HepG2 (cell line): ENCODE data around the gene L3MBTL4. TPM values are rescaled to one million over a fixed set of nuclear protein-coding genes. Genes with fewer than 3 reads are reported as not detected.

Experiments used
- ATAC-seq: fragments of 200-7000 bp; cut with Tn5 transposase; 3 replicates; pipeline ENCODE4 v1.9.1; 2020; ENCODE audit warnings: mild to moderate bottlenecking, moderate library complexity
- BruUV-seq: library from RNA; stranded (reverse); fragments of 400-500 nt; replicated peaks from 2 replicates; lab custom pipeline; 2021; lab: Mats Ljungman, UMichigan
- CTCF ChIA-PET: fragments of 300-600 bp; formaldehyde crosslinking; extraction: SDS; loops from one replicate; lab custom pipeline; 2021; ENCODE audit warnings: low total read pairs, inconsistent platforms, low intra/inter-chr PET ratio; lab: Yijun Ruan, JAX
- POLR2A ChIA-PET: fragments of 350-600 bp; sonication (Branson Sonifier 250); formaldehyde crosslinking; loops from one replicate; lab custom pipeline; 2020; ENCODE audit warnings: antibody characterized with exemption, inconsistent platforms; lab: Yijun Ruan, JAX
- DNase-seq: peaks from one replicate; pipeline ENCODE4 v3.0.0-alpha.2; 2015; ENCODE audit warnings: low spot score
- FAIRE-seq: peaks from 3 replicates; lab custom pipeline; 2011; peaks lifted over from hg19 to GRCh38; lab: Jason Lieb, UNC
- H2AFZ ChIP-seq: one replicate; pipeline ENCODE4 v1.6.1; 2011; ENCODE audit warnings: low read length, inconsistent platforms
- H3K27ac ChIP-seq: fragments of 300-600 bp; 3 replicates; pipeline ENCODE4 v1.8.0; 2011; ENCODE audit warnings: mixed run types, mild to moderate bottlenecking, mixed read lengths, low read length, inconsistent platforms; ENCODE audit not compliant: insufficient read depth; ENCODE audit errors: extremely low read length
- H3K27me3 ChIP-seq, 2 experiments: fragments of 200-600 bp in 1 of 2; 2 replicates in 1 of 2; 3 replicates in 1 of 2; pipeline versions ENCODE4 v1.6.0 to v1.8.0; 2011; ENCODE audit warnings: low read length in 2 of 2, mild to moderate bottlenecking in 2 of 2, moderate library complexity in 2 of 2, inconsistent platforms in 1 of 2; ENCODE audit not compliant: insufficient read depth in 2 of 2, control insufficient read depth in 1 of 2
- H3K36me3 ChIP-seq, 2 experiments: fragments of 200-600 bp in 1 of 2; replicated peaks in 1 of 2; 2 replicates in 1 of 2; 3 replicates in 1 of 2; pipeline versions ENCODE4 v1.5.1 to v1.8.0; 2011; ENCODE audit warnings: low read length in 2 of 2, inconsistent platforms in 1 of 2; ENCODE audit not compliant: insufficient read depth in 2 of 2, control insufficient read depth in 1 of 2
- H3K4me1 ChIP-seq: 2 replicates; pipeline ENCODE4 v1.5.1; 2012; ENCODE audit warnings: low read length, inconsistent platforms; ENCODE audit not compliant: insufficient read depth
- H3K4me2 ChIP-seq: 2 replicates; pipeline ENCODE4 v1.6.0; 2011; ENCODE audit warnings: low read depth, low read length, inconsistent platforms
- H3K4me3 ChIP-seq, 3 experiments: fragments of 200-600 bp in 1 of 3; sonication (generic), shearing (Covaris generic) in 1 of 3; replicated peaks in 1 of 3; 2 replicates each; pipeline ENCODE4 v1.5.1; 2011 to 2016; ENCODE audit warnings: low read length in 3 of 3, inconsistent platforms in 2 of 3, low read depth in 2 of 3, mild to moderate bottlenecking in 2 of 3, control low read depth in 1 of 3, mixed read lengths in 1 of 3; ENCODE audit not compliant: insufficient read depth in 1 of 3
- H3K79me2 ChIP-seq: one replicate; pipeline ENCODE4 v1.6.1; 2011; ENCODE audit warnings: low read length, inconsistent platforms; ENCODE audit not compliant: insufficient read depth
- H3K9ac ChIP-seq: 2 replicates; pipeline ENCODE4 v1.6.0; 2011; ENCODE audit warnings: mild to moderate bottlenecking, low read depth, low read length, inconsistent platforms; ENCODE audit not compliant: insufficient read depth
- H3K9me3 ChIP-seq: 2 replicates; pipeline ENCODE4 v1.5.1; 2012; ENCODE audit warnings: mild to moderate bottlenecking, low read length
- H4K20me1 ChIP-seq: 2 replicates; pipeline ENCODE4 v1.6.0; 2011; ENCODE audit warnings: inconsistent platforms, mild to moderate bottlenecking, low read length, moderate library complexity; ENCODE audit not compliant: insufficient read depth
- ARNT2 ChIP-seq: sonication (generic); formaldehyde crosslinking; IDR thresholded peaks from 2 replicates; pipeline ENCODE4 v1.8.0; 2022; ENCODE audit warnings: mild to moderate bottlenecking, low read depth, missing genetic modification reagents, moderate library complexity
- MAFF ChIP-seq: IDR thresholded peaks from 2 replicates; pipeline ENCODE4 v1.6.1; 2011; ENCODE audit warnings: low read depth, low read length, improper control_type of control experiment
- MAFK ChIP-seq, 2 experiments: IDR thresholded peaks in 1 of 2; conservative IDR thresholded peaks in 1 of 2; 2 replicates each; pipeline ENCODE4 v1.6.1; 2011; ENCODE audit warnings: improper control_type of control experiment in 2 of 2, low read length in 2 of 2
- MATR3 ChIP-seq: sonication (generic); formaldehyde crosslinking; IDR thresholded peaks from 2 replicates; pipeline ENCODE4 v1.4.0; 2020; ENCODE audit warnings: missing genetic modification reagents
- PAX8 ChIP-seq: sonication (generic); formaldehyde crosslinking; IDR thresholded peaks from 2 replicates; pipeline ENCODE4 v1.8.0; 2022; ENCODE audit warnings: mild to moderate bottlenecking, missing genetic modification reagents, borderline replicate concordance
- REST ChIP-seq, 2 experiments: IDR thresholded peaks; 2 replicates each; pipeline ENCODE4 v1.6.1; 2011 to 2012; ENCODE audit warnings: low read length in 2 of 2, borderline replicate concordance in 1 of 2, low read depth in 1 of 2, mild to moderate bottlenecking in 1 of 2, moderate library complexity in 1 of 2
- SIX4 ChIP-seq: sonication (generic); formaldehyde crosslinking; IDR thresholded peaks from 2 replicates; pipeline ENCODE4 v1.4.0; 2020; ENCODE audit warnings: missing genetic modification reagents
- SP140L ChIP-seq: sonication (generic); formaldehyde crosslinking; IDR thresholded peaks from 2 replicates; pipeline ENCODE4 v1.4.0; 2020; ENCODE audit warnings: missing genetic modification reagents, borderline replicate concordance
- XRCC5 ChIP-seq: fragments of 200-400 bp; formaldehyde crosslinking; optimal IDR thresholded peaks from 2 replicates; pipeline ENCODE3; 2017; ENCODE audit warnings: mild to moderate bottlenecking, low read length
- ZNF572 ChIP-seq: sonication (generic); formaldehyde crosslinking; IDR thresholded peaks from 2 replicates; pipeline ENCODE4 v1.5.1; 2020; ENCODE audit warnings: mild to moderate bottlenecking, missing genetic modification reagents
- WGBS: methylation state at CpG from one replicate; pipeline ENCODE4 v1.1.6; 2017; ENCODE audit warnings: low lambda C conversion rate; 5-methylcytosine and 5-hydroxymethylcytosine counted together
- in situ Hi-C: cut with HindIII; loops from 2 replicates; pipeline ENCODE4 v1.10.0; 2017; ENCODE audit warnings: low pct_unique_long_range_greater_than_20kb; ENCODE audit not compliant: extremely low pct_ligation_motif_present
- intact Hi-C: fragments of 100-400 bp; cut with micrococcal nuclease; formaldehyde crosslinking; loops from one replicate; pipeline ENCODE4 v1.10.0; 2022; ENCODE audit not compliant: unreplicated experiment
- polyA plus RNA-seq, 8 experiments: library from polyadenylated mRNA; depleted of rRNA in 3 of 8; stranded (reverse) in 7 of 8; unstranded in 1 of 8; fragments of >200 nt; fragmentation: Illumina TruSeq in 4 of 8; extraction: Trizol in 4 of 8; gene quantifications; 2 replicates each; pipeline versions ENCODE4 v1.2.1 to v1.2.3, GENCODE V29; 2011 to 2016; ENCODE audit warnings: low read depth in 4 of 8, missing spikeins in 1 of 8, mixed read lengths in 1 of 8; ENCODE audit not compliant: insufficient read depth in 1 of 8
- total RNA-seq, 5 experiments: library from RNA; depleted of rRNA; stranded (reverse); fragments of >200 nt; fragmentation: Illumina TruSeq; extraction: Trizol; gene quantifications; 2 replicates each; pipeline ENCODE4 v1.2.3, GENCODE V29; 2016; ENCODE audit warnings: low read depth in 1 of 5

The L3MBTL4 gene
- total and polyA plus RNA-seq, 2 of the 13 experiments (the other 11 are each of a cell fraction or from before 2014, with no cell fraction given), result 10.8 to 13.3 TPM

- BruUV-seq, result no TSS peak
- Histone ChIP-seq H3K79me2 (peaks cover 67% of the 10 kb centered on the region), H3K4me2 (no peak overlapping the region), H3K27me3 (no peaks in the 10 kb centered on the region; a peak in 1 of 5 replicates), H3K4me3 (no peak overlapping the region), H3K36me3 (no peaks in the 10 kb centered on the region), H3K9ac (no peak overlapping the region), H3K9me3 (no peaks in the 10 kb centered on the region), H3K27ac (no peak overlapping the region), H3K4me1 (peaks cover 13% of the 10 kb centered on the region; the same call in 1 of the 2 replicates), H4K20me1 (peaks cover 13% of the 10 kb centered on the region; the same call in 1 of the 2 replicates), H2AFZ (no peak overlapping the region)
- TF ChIP-seq REST (IDR thresholded peaks at IDR 0.05; ENCODE audit: borderline replicate concordance in 1 of 2, low read depth in 1 of 2, low read length in 2 of 2) (peak in 1 of 2 experiments; percentile 76; a peak in 3 of 4 replicates), SP140L (no peak)
- intact Hi-C loops, result no loop called here
- FAIRE-seq (no peak), ATAC-seq (no peak), DNase-seq (no peak)
- WGBS, result 93% methylated on average over 6 of the region's 6 CpGs
- CTCF ChIA-PET, result no interaction called here
- in situ Hi-C loops, result no loop called here
- POLR2A ChIA-PET, result no interaction called here
These were observed 16.7 kb downstream of the L3MBTL4 start for GRCh38 chr18:6397931-6398566.

GRCh38 chr18:6396847-6397246, 17.9 kb downstream of the L3MBTL4 start:
- Histone ChIP-seq H4K20me1 (peaks cover 16% of the 10 kb centered on the region; the same call in 1 of the 2 replicates), H3K9ac (no peak overlapping the region), H3K4me2 (no peak overlapping the region), H3K27ac (no peak overlapping the region), H3K4me3 (no peak overlapping the region), H3K36me3 (no peaks in the 10 kb centered on the region), H2AFZ (no peak overlapping the region)
- ChIA-PET POLR2A (no interaction called here), CTCF (no interaction called here)
- ATAC-seq (no peak), FAIRE-seq (no peak)
- no TSS peak for BruUV-seq
- 93% methylated on average over 5 of the region's 5 CpGs for WGBS
- TF ChIP-seq PAX8 (CRISPR knock-in tag) (no peak), ARNT2 (CRISPR knock-in tag) (no peak), SIX4 (CRISPR knock-in tag) (no peak), XRCC5 (no peak), MATR3 (no peak), MAFF (peak; percentile 69), ZNF572 (no peak), MAFK (conservative IDR thresholded peaks at IDR 0.05 in 1 of 2, IDR thresholded peaks at IDR 0.05 in 1 of 2; ENCODE audit: low read length in 2 of 2) (peak; percentile 60 to 81)
- TF ChIP-seq, all 625 proteins: peak for 2
- in situ Hi-C loops, result no loop called here
- Histone ChIP-seq H3K9me3 (peaks cover 5% of the 10 kb centered on the region), H3K27me3 (no peaks in the 10 kb centered on the region; a peak in 1 of 5 replicates), H3K4me1 (peaks cover 8% of the 10 kb centered on the region; the same call in 1 of the 2 replicates), H3K79me2 (peaks cover 59% of the 10 kb centered on the region)
- intact Hi-C loops, result no loop called here
- DNase-seq, result no peak
